ENCODE data around the gene RPIA.
"Not testable (repeated sequence)": the region's sequence is repeated elsewhere in the genome, so short reads cannot be mapped to it uniquely, and the experiment has no call there.

The RPIA gene

GRCh38 chr2:88691339-88692183, at the start of gene RPIA:
Gene RPIA (plus strand): TSS chr2:88691673. CDS start chr2:88691699, 26 bp downstream.
- DNase-seq (ENCODE audit: low read depth) = peak; percentile 94
- TF ChIP-seq CTCF (IDR thresholded peaks at IDR 0.05; ENCODE audit: control insufficient read depth, extremely low read depth, insufficient read depth) = peak; percentile 42
- peak within 1 kb of the TSS; percentile 82 for H3K4me3 ChIP-seq (ENCODE audit: low read depth, low read length)

- no peak for TF ChIP-seq CTCF (IDR thresholded peaks at IDR 0.05; ENCODE audit: control insufficient read depth, extremely low read depth, insufficient read depth)
- no peak overlapping the region for H3K4me3 ChIP-seq (ENCODE audit: low read depth, low read length)
- no peak for DNase-seq (ENCODE audit: low read depth)
These were observed 49.2 kb upstream of the RPIA start for GRCh38 chr2:88642278-88642677.

GRCh38 chr2:88645291-88645882, 46.1 kb upstream of the RPIA start:
- H3K4me3 ChIP-seq (ENCODE audit: low read depth, low read length); DNase-seq (ENCODE audit: low read depth): not testable (repeated sequence)

- no peak for TF ChIP-seq CTCF (IDR thresholded peaks at IDR 0.05; ENCODE audit: control insufficient read depth, extremely low read depth, insufficient read depth)
- DNase-seq (ENCODE audit: low read depth) = no peak
- H3K4me3 ChIP-seq (ENCODE audit: low read depth, low read length) = no peak overlapping the region
These were observed 39.8 kb upstream of the RPIA start for GRCh38 chr2:88651646-88652045.

- no peak for DNase-seq (ENCODE audit: low read depth)
These were observed 36.8 kb upstream of the RPIA start for GRCh38 chr2:88654714-88655113.

GRCh38 chr2:88656690-88657089, 34.8 kb upstream of the RPIA start:
- TF ChIP-seq CTCF (IDR thresholded peaks at IDR 0.05; ENCODE audit: control insufficient read depth, extremely low read depth, insufficient read depth) = no peak
- H3K4me3 ChIP-seq (ENCODE audit: low read depth, low read length) = no peak overlapping the region
- no peak for DNase-seq (ENCODE audit: low read depth)

More at GRCh38 chr2:88654714-88655113, 36.8 kb upstream of the RPIA start:
- H3K4me3 ChIP-seq (ENCODE audit: low read depth, low read length) = no peak overlapping the region
- TF ChIP-seq CTCF (IDR thresholded peaks at IDR 0.05; ENCODE audit: control insufficient read depth, extremely low read depth, insufficient read depth) = no peak

GRCh38 chr2:88657131-88657530, 34.3 kb upstream of the RPIA start:
- no peak for DNase-seq (ENCODE audit: low read depth)
- no peak overlapping the region for H3K4me3 ChIP-seq (ENCODE audit: low read depth, low read length)
- no peak for TF ChIP-seq CTCF (IDR thresholded peaks at IDR 0.05; ENCODE audit: control insufficient read depth, extremely low read depth, insufficient read depth)

All from LNCaP clone FGC (cell line).